Neural cell (in vitro differentiated cells): ENCODE data around the gene CDCA3. TPM values are rescaled to one million over a fixed set of nuclear protein-coding genes. Genes with fewer than 3 reads are reported as not detected.

Experiments
- H2AFZ ChIP-seq: fragments of 200-600, 300-800 bp; sonication (generic), shearing (Covaris generic); 2 replicates; pipeline ENCODE4 v1.6.0; 2014; ENCODE audit warnings: low read depth, mild to moderate bottlenecking, antibody characterized with exemption, low read length, moderate library complexity
- H3F3A ChIP-seq: fragments of 200-600 bp; shearing (Covaris generic); 2 replicates; pipeline ENCODE4 v1.6.1; 2016; ENCODE audit warnings: mild to moderate bottlenecking, moderate library complexity, mixed read lengths, antibody characterized with exemption, low read length; ENCODE audit not compliant: insufficient read depth, poor library complexity, severe bottlenecking
- H3K27ac ChIP-seq: fragments of 200-600, 300-800 bp; sonication (generic), shearing (Covaris generic); 2 replicates; pipeline ENCODE4 v1.5.1; 2014; ENCODE audit warnings: mild to moderate bottlenecking, low read length, moderate library complexity
- H3K27me3 ChIP-seq: fragments of 300-800, 200-600 bp; sonication (generic), shearing (Covaris generic); 2 replicates; pipeline ENCODE4 v1.6.0; 2014; ENCODE audit warnings: mild to moderate bottlenecking, low read depth, low read length, moderate library complexity; ENCODE audit not compliant: insufficient read depth
- H3K36me3 ChIP-seq: fragments of 300-800, 200-600 bp; sonication (generic), shearing (Covaris generic); 2 replicates; pipeline ENCODE4 v1.5.1; 2014; ENCODE audit warnings: mild to moderate bottlenecking, antibody characterized with exemption, low read length, moderate library complexity; ENCODE audit not compliant: insufficient read depth
- H3K4me2 ChIP-seq: fragments of 300-800, 200-600 bp; sonication (generic), shearing (Covaris generic); 2 replicates; pipeline ENCODE4 v1.6.0; 2014; ENCODE audit warnings: mild to moderate bottlenecking, low read length
- H3K4me3 ChIP-seq: fragments of 300-800, 200-600 bp; sonication (generic), shearing (Covaris generic); 2 replicates; pipeline ENCODE4 v1.5.1; 2014; ENCODE audit warnings: mild to moderate bottlenecking, low read length, moderate library complexity
- H3K79me2 ChIP-seq: fragments of 200-600 bp; shearing (Covaris generic); replicated peaks from 2 replicates; pipeline ENCODE4 v1.6.0; 2014; ENCODE audit warnings: mild to moderate bottlenecking, low read length, moderate library complexity; ENCODE audit not compliant: insufficient read depth
- H3K9ac ChIP-seq: fragments of 300-800, 200-600 bp; sonication (generic), shearing (Covaris generic); 2 replicates; pipeline ENCODE4 v1.6.1; 2016; ENCODE audit warnings: mild to moderate bottlenecking, low read length, mixed read lengths
- H3K9me2 ChIP-seq: fragments of 200-600 bp; shearing (Covaris generic); 2 replicates; pipeline ENCODE4 v1.6.1; 2016; ENCODE audit warnings: mild to moderate bottlenecking, low read length, mixed read lengths; ENCODE audit not compliant: insufficient read depth
- H3K9me3 ChIP-seq: fragments of 200-600, 300-800 bp; sonication (generic), shearing (Covaris generic); 2 replicates; pipeline ENCODE4 v1.6.1; 2016; ENCODE audit warnings: mild to moderate bottlenecking, mixed run types, low read length, moderate library complexity, mixed read lengths
- H4K20me1 ChIP-seq: fragments of 200-600 bp; shearing (Covaris generic); 2 replicates; pipeline ENCODE4 v1.6.1; 2016; ENCODE audit warnings: mild to moderate bottlenecking, mixed run types; ENCODE audit not compliant: insufficient read depth
- EP300 ChIP-seq: fragments of 450-650 bp; conservative IDR thresholded peaks from 2 replicates; pipeline ENCODE4 v1.6.1; 2014; ENCODE audit warnings: antibody characterized with exemption, mild to moderate bottlenecking, moderate library complexity; ENCODE audit not compliant: poor library complexity, severe bottlenecking
- MXI1 ChIP-seq: fragments of 450-650 bp; conservative IDR thresholded peaks from 2 replicates; pipeline ENCODE4 v1.6.1; 2014; ENCODE audit warnings: antibody characterized with exemption, mild to moderate bottlenecking; ENCODE audit not compliant: poor library complexity, severe bottlenecking
- POLR2AphosphoS5 ChIP-seq: IDR thresholded peaks from 2 replicates; pipeline ENCODE4 v1.6.1; 2012
- RAD21 ChIP-seq: fragments of 450-650 bp; conservative IDR thresholded peaks from 2 replicates; pipeline ENCODE4 v1.6.1; 2014; ENCODE audit warnings: antibody characterized with exemption, mild to moderate bottlenecking, moderate library complexity
- SMC3 ChIP-seq: fragments of 450-650 bp; conservative IDR thresholded peaks from 2 replicates; pipeline ENCODE4 v1.6.1; 2014; ENCODE audit warnings: antibody characterized with exemption, mild to moderate bottlenecking, moderate library complexity; ENCODE audit not compliant: poor library complexity
- TAF1 ChIP-seq: IDR thresholded peaks from 2 replicates; pipeline ENCODE4 v1.6.1; 2012; ENCODE audit warnings: low read depth
- polyA plus RNA-seq: library from polyadenylated mRNA; depleted of rRNA; stranded (reverse); fragments of >200 nt; gene quantifications from 2 replicates; pipeline ENCODE4 v1.2.3, GENCODE V29; 2014
- TF ChIP-seq, protein P1 (sequence below): IDR thresholded peaks from 2 replicates; pipeline ENCODE4 v1.6.1; 2012; ENCODE audit warnings: borderline replicate concordance
- TF ChIP-seq, protein P2 (sequence below): fragments of 450-650 bp; IDR thresholded peaks from 2 replicates; pipeline ENCODE4 v1.5.1; 2014; ENCODE audit warnings: antibody characterized with exemption, mild to moderate bottlenecking, moderate library complexity; ENCODE audit not compliant: poor library complexity, severe bottlenecking

Gene CDCA3
- polyA plus RNA-seq, 1 donor from 2014 or later, result 7.3 TPM

GRCh38 chr12:6851921-6852650 is 1.0 kb upstream of the CDCA3 start, which contains the start of gene USP5:
Gene USP5 (plus strand): TSS chr12:6852150. CDS start chr12:6852180, 30 bp downstream.
- Histone ChIP-seq H4K20me1 (no peaks in the 10 kb centered on the region), H3K9me2 (no peaks in the 10 kb centered on the region), H3K4me3 (peak within 1 kb of the TSS; percentile 75), H3K27me3 (no peaks in the 10 kb centered on the region), H3K4me2 (peak within 1 kb of the TSS; percentile 98), H3K9me3 (no peaks in the 10 kb centered on the region), H3F3A (peaks cover 5% of the 10 kb centered on the region), H2AFZ (peak within 1 kb of the TSS; percentile 56), H3K27ac (peak within 1 kb of the TSS; percentile 98), H3K9ac (peak within 1 kb of the TSS; percentile 87), H3K79me2 (peaks cover 30% of the 10 kb centered on the region), H3K36me3 (no peaks in the 10 kb centered on the region)
- TF ChIP-seq POLR2AphosphoS5 (peak; percentile 97), RAD21 (no peak), MXI1 (peak; percentile 84), TAF1 (peak; percentile 26)

GRCh38 chr12:6850796-6851152 is 312 bp downstream of the CDCA3 start:
- H3K4me2 ChIP-seq, result no peak overlapping the region
- peak overlapping the region; percentile 75 for H3K4me3 ChIP-seq
- no peaks in the 10 kb centered on the region for H3K9me3 ChIP-seq
- H3K79me2 ChIP-seq, result peaks cover 30% of the 10 kb centered on the region
- H3K36me3 ChIP-seq, result no peaks in the 10 kb centered on the region
- TF ChIP-seq SMC3, result no peak
- no peak for TF ChIP-seq POLR2AphosphoS5
- TF ChIP-seq TAF1, result no peak
- TF ChIP-seq, protein P1, sequence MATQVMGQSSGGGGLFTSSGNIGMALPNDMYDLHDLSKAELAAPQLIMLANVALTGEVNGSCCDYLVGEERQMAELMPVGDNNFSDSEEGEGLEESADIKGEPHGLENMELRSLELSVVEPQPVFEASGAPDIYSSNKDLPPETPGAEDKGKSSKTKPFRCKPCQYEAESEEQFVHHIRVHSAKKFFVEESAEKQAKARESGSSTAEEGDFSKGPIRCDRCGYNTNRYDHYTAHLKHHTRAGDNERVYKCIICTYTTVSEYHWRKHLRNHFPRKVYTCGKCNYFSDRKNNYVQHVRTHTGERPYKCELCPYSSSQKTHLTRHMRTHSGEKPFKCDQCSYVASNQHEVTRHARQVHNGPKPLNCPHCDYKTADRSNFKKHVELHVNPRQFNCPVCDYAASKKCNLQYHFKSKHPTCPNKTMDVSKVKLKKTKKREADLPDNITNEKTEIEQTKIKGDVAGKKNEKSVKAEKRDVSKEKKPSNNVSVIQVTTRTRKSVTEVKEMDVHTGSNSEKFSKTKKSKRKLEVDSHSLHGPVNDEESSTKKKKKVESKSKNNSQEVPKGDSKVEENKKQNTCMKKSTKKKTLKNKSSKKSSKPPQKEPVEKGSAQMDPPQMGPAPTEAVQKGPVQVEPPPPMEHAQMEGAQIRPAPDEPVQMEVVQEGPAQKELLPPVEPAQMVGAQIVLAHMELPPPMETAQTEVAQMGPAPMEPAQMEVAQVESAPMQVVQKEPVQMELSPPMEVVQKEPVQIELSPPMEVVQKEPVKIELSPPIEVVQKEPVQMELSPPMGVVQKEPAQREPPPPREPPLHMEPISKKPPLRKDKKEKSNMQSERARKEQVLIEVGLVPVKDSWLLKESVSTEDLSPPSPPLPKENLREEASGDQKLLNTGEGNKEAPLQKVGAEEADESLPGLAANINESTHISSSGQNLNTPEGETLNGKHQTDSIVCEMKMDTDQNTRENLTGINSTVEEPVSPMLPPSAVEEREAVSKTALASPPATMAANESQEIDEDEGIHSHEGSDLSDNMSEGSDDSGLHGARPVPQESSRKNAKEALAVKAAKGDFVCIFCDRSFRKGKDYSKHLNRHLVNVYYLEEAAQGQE, result no peak
- TF ChIP-seq RAD21, result no peak
- no peak for TF ChIP-seq EP300
- TF ChIP-seq, protein P2, sequence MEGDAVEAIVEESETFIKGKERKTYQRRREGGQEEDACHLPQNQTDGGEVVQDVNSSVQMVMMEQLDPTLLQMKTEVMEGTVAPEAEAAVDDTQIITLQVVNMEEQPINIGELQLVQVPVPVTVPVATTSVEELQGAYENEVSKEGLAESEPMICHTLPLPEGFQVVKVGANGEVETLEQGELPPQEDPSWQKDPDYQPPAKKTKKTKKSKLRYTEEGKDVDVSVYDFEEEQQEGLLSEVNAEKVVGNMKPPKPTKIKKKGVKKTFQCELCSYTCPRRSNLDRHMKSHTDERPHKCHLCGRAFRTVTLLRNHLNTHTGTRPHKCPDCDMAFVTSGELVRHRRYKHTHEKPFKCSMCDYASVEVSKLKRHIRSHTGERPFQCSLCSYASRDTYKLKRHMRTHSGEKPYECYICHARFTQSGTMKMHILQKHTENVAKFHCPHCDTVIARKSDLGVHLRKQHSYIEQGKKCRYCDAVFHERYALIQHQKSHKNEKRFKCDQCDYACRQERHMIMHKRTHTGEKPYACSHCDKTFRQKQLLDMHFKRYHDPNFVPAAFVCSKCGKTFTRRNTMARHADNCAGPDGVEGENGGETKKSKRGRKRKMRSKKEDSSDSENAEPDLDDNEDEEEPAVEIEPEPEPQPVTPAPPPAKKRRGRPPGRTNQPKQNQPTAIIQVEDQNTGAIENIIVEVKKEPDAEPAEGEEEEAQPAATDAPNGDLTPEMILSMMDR, result no peak
- no peak for TF ChIP-seq MXI1
- H3F3A ChIP-seq, result peaks cover 5% of the 10 kb centered on the region
- H2AFZ ChIP-seq, result no peak overlapping the region
- H3K27ac ChIP-seq, result no peak overlapping the region
- H3K9me2 ChIP-seq, result no peaks in the 10 kb centered on the region
- H4K20me1 ChIP-seq, result no peaks in the 10 kb centered on the region
- no peak overlapping the region for H3K9ac ChIP-seq
- no peaks in the 10 kb centered on the region for H3K27me3 ChIP-seq
